GM18519 (cell line): ENCODE measurements around the gene SUCLG2.

ENCODE experiments used
- ATAC-seq: cut with Tn5 transposase; IDR thresholded peaks from one replicate; pipeline ENCODE4 v1.9.1; 2021; ENCODE audit warnings: mild to moderate bottlenecking, moderate library complexity; ENCODE audit not compliant: unreplicated experiment, low FRiP score

The SUCLG2 gene

DNA sequence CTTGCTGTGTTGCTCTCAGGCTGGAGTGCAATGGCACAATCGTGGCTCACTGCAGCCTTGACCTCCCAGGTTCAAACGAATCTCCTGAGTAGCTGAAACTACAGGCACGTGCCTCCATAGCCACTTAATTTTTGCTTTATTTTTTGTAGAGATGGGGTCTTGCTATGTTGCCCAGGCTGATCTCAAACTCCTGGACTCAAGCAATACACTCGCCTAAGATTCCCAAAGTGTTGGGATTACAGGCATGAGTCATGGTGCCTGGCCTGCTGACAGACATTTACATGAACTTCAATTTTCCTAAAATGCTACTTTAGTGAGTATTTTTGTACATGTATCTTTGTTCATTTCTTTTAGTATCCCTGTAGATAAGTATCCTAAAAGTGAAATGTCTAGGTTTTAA is 132.3 kb downstream of the SUCLG2 start:
- ATAC-seq = no peak

GRCh38 chr3:67521053-67521646 is 133.3 kb downstream of the SUCLG2 start:
- ATAC-seq = peak; percentile 47

DNA sequence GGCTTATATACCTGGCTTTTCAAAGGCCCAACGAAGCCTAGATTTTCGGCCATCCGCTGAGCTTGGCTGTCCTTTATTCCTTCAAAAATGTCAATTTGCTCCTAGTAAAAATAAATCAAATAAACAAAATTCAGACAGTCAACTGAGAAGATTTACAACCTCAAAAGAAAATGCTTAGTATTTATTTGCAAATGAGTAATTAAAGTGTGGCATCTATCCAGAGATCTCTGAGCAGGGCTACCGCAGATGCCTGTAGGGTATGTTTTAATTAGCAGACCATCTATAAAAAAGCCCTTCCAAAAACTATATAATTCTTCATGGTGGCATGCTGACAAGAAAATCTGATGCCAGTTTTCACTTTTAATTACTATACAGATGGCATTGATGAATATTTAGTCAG is 136.2 kb downstream of the SUCLG2 start:
- no peak for ATAC-seq

- no peak for ATAC-seq
Measured at GRCh38 chr3:67517781-67518180, 136.6 kb downstream of the SUCLG2 start.

GRCh38 chr3:67516496-67516895 is 137.9 kb downstream of the SUCLG2 start:
- ATAC-seq = no peak

DNA sequence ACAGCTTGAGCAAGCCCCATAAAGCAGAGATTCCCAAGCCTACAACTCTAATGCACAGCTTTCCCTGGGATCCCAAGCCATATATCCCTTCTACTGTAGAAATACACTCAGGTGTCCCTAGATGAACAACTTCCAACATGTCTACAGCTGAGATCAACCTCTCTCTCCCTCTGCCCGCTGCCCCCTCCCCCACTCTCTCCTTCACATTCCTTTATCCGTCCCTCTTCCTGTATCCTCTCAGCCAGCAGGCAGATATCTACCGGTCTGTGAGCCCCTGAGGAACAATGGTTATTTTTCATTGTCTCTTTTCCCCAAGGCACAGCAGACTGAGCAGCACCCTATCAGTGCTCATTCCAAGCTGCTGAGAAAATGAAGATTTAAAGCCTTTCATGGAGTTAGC is 138.6 kb downstream of the SUCLG2 start:
- ATAC-seq = no peak

DNA sequence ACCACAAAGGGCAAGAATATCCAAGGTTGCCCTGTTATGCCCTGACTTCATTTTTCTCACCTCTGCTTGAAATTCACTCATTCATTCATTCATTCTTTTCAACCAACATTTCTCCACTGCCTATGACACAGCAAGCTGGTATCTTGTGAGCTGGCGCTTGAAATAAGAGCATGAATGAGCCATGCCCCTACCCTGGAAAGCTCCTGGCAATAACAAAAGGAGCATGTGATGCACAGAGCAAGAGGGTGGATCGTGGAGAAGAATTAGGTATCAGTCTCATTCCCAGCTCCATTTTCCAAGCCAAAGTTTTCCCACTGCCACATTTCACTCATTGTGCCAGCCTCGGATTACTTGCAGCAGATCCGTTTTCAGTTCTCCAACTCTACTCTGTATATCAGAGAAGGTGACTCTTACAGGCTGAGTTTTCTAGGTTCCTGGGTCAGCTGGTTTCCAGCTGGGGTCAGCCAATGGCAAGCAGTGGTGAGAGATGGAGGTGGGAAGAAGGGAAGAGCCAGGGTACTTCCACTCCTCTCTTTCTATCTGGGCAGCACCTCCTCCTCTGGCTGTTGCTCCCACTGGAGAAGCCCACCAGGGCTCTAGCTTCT is 144.8 kb downstream of the SUCLG2 start:
- no peak for ATAC-seq

GRCh38 chr3:67507584-67507983 is 146.8 kb downstream of the SUCLG2 start:
- no peak for ATAC-seq

- ATAC-seq = no peak
Measured at GRCh38 chr3:67500709-67501108, 153.7 kb downstream of the SUCLG2 start.

- ATAC-seq = no peak
Measured at GRCh38 chr3:67497746-67498145, 156.7 kb downstream of the SUCLG2 start.

GRCh38 chr3:67495751-67496150 is 158.7 kb downstream of the SUCLG2 start:
- ATAC-seq = no peak

DNA sequence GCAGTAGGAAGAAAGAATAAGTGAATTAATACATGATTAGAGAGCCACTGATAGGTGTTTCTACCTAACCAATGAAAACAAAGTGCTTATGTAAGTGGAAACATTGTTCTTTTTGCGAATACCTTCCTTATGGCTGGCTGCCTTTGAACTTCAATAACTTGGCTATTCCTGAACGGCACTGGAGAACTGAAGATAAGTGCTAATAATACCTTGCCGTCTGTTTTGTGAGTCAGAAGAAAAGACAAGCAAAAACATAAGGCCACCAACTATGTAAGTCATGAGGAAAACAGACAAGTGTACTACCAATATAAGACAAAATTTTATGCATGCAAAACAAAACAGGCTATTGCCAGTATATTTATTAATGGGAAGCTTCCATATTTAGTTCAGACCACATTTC is 160.6 kb downstream of the SUCLG2 start:
- no peak for ATAC-seq

DNA sequence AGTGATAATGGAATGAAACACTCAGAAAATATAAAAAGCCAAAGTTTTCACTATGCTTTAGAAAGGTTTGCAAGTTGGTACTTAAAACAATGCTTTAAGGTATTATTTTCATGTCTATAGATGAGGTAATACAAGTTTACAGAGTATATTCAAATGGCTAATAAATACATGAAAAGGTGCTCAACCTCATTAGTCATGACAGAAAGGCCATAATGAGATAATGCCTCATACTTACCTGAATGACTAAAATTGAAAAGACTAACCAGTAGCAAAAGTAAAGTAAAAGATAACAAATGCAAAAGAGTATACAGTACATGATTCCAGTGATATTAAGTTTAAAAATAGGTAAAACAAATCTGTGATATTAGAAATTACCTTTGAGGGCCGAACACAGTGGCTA is 163.8 kb downstream of the SUCLG2 start:
- no peak for ATAC-seq

GRCh38 chr3:67489816-67490215 is 164.6 kb downstream of the SUCLG2 start:
- ATAC-seq = no peak

DNA sequence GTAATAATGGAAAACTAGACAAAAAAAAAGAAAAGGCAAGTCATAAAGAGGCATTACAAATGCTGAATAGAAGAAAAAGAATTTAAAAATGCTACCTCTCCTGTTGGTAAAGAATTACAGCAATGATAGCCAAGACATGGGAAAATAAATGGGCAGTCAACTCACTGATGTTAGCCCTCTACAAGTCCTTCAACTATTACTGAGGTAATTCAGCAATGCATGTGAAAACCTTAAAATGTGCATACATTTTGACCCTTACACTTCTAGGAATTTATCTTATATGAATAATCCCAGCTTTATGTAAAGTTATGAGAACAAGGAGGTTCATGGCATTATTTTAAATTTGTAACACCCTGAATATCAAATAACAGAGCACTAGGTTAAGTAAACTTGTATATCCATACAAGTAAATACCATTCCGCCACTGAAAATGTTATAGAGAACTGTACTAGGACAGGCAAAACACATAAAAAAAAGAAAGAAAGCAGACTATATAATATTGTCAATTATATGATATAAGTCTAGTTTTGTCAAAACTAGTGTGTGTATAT is 166.8 kb downstream of the SUCLG2 start:
- no peak for ATAC-seq

- no peak for ATAC-seq
Measured at GRCh38 chr3:67486883-67487282, 167.5 kb downstream of the SUCLG2 start.

DNA sequence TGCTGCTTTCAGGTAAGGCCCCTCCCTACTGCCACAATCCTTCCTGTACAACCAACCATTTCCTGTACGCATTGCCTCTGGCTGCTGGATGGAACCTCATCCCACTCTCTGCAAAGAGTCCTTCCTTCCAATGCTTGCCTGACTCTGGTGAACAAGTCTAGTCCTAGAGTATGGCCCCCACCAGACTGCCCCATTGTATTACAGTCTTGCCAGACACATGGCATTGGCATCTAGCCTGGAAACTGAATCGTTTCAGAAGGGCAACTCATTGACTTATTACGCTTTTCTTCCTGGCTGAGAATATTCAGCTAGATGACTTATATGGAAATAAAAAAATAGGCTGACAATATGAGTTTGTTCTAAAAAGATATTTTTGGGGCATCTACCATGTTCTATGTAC is 170.3 kb downstream of the SUCLG2 start:
- no peak for ATAC-seq

GRCh38 chr3:67481126-67481525 is 173.3 kb downstream of the SUCLG2 start:
- no peak for ATAC-seq

- ATAC-seq = no peak
Measured at GRCh38 chr3:67478423-67478822, 176.0 kb downstream of the SUCLG2 start.

- no peak for ATAC-seq
Measured at GRCh38 chr3:67474311-67474710, 180.1 kb downstream of the SUCLG2 start.

GRCh38 chr3:67472674-67473201 is 181.7 kb downstream of the SUCLG2 start:
- ATAC-seq = no peak

DNA sequence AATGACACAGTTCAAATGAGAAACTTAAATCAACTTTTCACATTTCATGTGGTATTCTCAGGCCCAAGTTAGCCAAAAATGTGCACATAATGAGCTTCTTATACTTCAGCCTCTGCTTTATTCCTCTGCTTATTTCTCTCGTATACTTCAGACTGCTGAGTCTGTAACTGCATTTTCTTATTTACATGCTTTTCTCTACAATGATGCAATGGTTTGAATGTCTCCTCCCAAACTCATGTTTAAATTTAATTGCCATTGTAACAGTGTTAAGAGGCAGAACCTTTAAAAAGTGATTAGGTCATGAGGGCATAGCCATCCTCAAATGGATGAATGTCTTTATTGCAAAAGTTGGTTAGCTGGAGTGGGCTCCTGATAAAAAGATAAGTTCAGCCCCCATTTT is 184.2 kb downstream of the SUCLG2 start:
- ATAC-seq = no peak
